Measurements from ENCODE around the gene GATA5.

- TF ChIP-seq CTCF (IDR thresholded peaks at IDR 0.05 in 8 of 11, conservative IDR thresholded peaks at IDR 0.05 in 3 of 11): no peak
- TF ChIP-seq POLR2AphosphoS5 (IDR thresholded peaks at IDR 0.05): no peak
These were observed 20.2 kb upstream of the GATA5 start for GRCh38 chr20:62495749-62496567.

Data from spleen (tissue), 7 donors.